ENCODE results near the gene IGFLR1. TPM values are rescaled to one million over a fixed set of nuclear protein-coding genes. Genes with fewer than 3 reads are reported as not detected.
A peak's percentile ranks its signal among the peaks of the same experiment; 100 is the strongest.

The IGFLR1 gene
- total and polyA plus RNA-seq, 9 of the 15 experiments (the other 6 are each of a cell fraction or from before 2014, with no cell fraction given): 1.0 to 14.3 (median 4.6) TPM

DNA sequence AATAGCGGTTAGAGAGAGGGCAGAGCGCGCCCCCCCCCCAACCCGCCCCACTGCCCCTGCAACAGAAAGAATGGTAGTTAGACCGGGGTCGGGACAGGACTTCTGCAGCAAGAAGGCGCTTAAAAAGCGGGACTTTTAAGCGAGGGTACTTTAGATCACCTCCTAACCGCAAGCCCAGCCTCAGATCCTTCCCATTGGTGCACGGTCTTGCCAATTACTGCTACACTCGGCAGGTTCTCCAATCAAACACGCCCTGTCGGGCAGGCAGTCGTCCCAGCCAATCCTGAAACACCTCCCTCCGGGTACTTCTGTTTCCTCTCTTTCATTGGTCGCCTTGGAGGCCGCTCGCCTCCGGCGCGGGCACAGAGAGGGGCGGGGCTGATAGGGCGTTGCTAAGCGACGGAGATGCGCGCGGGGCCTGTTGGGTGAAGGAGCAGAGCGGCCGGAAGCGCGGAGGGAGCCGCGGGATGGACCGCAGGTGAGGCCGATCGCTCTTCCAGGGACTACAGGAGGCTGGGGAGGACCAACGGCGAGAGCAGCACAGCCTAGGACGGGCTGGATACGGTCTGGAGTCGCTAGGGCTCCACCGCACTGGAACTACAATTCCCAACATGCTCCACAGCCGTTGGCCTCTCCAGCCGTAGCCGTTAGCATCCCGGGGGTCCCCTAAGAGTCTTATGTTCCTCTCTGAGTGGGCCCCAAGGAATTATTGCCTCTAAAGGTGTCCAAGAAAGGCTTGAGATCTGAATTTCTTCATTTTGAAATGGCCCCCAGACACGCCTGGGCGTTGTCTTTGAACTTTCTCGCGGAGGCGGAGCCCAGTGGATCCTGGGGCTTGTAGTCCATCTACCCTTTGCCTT is 15.7 kb upstream of the IGFLR1 start, which contains the start of gene PROSER3 (continued):
- TF ChIP-seq, protein P1, sequence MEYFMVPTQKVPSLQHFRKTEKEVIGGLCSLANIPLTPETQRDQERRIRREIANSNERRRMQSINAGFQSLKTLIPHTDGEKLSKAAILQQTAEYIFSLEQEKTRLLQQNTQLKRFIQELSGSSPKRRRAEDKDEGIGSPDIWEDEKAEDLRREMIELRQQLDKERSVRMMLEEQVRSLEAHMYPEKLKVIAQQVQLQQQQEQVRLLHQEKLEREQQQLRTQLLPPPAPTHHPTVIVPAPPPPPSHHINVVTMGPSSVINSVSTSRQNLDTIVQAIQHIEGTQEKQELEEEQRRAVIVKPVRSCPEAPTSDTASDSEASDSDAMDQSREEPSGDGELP (CRISPR knock-in tag; IDR thresholded peaks at IDR 0.05; ENCODE audit: borderline replicate concordance): peak; percentile 56; the same call in 1 of the 2 replicates
- peak; percentile 49 for TF ChIP-seq MYC (IDR thresholded peaks at IDR 0.05; ENCODE audit: low read depth, low read length)
- peak; percentile 46; the same call in 1 of the 2 replicates for TF ChIP-seq MYC (CRISPR knock-in tag; IDR thresholded peaks at IDR 0.05; ENCODE audit: borderline replicate concordance, low read depth)
- TF ChIP-seq, protein P2, sequence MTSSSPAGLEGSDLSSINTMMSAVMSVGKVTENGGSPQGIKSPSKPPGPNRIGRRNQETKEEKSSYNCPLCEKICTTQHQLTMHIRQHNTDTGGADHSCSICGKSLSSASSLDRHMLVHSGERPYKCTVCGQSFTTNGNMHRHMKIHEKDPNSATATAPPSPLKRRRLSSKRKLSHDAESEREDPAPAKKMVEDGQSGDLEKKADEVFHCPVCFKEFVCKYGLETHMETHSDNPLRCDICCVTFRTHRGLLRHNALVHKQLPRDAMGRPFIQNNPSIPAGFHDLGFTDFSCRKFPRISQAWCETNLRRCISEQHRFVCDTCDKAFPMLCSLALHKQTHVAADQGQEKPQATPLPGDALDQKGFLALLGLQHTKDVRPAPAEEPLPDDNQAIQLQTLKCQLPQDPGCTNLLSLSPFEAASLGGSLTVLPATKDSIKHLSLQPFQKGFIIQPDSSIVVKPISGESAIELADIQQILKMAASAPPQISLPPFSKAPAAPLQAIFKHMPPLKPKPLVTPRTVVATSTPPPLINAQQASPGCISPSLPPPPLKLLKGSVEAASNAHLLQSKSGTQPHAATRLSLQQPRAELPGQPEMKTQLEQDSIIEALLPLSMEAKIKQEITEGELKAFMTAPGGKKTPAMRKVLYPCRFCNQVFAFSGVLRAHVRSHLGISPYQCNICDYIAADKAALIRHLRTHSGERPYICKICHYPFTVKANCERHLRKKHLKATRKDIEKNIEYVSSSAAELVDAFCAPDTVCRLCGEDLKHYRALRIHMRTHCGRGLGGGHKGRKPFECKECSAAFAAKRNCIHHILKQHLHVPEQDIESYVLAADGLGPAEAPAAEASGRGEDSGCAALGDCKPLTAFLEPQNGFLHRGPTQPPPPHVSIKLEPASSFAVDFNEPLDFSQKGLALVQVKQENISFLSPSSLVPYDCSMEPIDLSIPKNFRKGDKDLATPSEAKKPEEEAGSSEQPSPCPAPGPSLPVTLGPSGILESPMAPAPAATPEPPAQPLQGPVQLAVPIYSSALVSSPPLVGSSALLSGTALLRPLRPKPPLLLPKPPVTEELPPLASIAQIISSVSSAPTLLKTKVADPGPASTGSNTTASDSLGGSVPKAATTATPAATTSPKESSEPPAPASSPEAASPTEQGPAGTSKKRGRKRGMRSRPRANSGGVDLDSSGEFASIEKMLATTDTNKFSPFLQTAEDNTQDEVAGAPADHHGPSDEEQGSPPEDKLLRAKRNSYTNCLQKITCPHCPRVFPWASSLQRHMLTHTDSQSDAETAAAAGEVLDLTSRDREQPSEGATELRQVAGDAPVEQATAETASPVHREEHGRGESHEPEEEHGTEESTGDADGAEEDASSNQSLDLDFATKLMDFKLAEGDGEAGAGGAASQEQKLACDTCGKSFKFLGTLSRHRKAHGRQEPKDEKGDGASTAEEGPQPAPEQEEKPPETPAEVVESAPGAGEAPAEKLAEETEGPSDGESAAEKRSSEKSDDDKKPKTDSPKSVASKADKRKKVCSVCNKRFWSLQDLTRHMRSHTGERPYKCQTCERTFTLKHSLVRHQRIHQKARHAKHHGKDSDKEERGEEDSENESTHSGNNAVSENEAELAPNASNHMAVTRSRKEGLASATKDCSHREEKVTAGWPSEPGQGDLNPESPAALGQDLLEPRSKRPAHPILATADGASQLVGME (CRISPR knock-in tag; IDR thresholded peaks at IDR 0.05): 0 out of 2 replicates have a peak, but pooled peaks have one; percentile 51
- peak; percentile 99 for TF ChIP-seq RBM25 (IDR thresholded peaks at IDR 0.05; ENCODE audit: low read depth, low read length, severe bottlenecking)
- peak; percentile 33 for TF ChIP-seq PCBP1 (IDR thresholded peaks at IDR 0.05; ENCODE audit: low read depth, low read length, poor library complexity, severe bottlenecking)
- peak; percentile 33; the same call in 1 of the 2 replicates for TF ChIP-seq ZNF12 (CRISPR knock-in tag; IDR thresholded peaks at IDR 0.05)
- peak; percentile 80 for TF ChIP-seq RBFOX2 (IDR thresholded peaks at IDR 0.05; ENCODE audit: low read depth, low read length)
- TF ChIP-seq HDAC1 (IDR thresholded peaks at IDR 0.05): peak in 1 of 2 experiments; percentile 10; a peak in 1 of 4 replicates
- TF ChIP-seq, protein P3, sequence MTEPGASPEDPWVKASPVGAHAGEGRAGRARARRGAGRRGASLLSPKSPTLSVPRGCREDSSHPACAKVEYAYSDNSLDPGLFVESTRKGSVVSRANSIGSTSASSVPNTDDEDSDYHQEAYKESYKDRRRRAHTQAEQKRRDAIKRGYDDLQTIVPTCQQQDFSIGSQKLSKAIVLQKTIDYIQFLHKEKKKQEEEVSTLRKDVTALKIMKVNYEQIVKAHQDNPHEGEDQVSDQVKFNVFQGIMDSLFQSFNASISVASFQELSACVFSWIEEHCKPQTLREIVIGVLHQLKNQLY (CRISPR knock-in tag; conservative IDR thresholded peaks at IDR 0.05): no peak; a peak in 1 of 4 replicates
- TF ChIP-seq, protein P4, sequence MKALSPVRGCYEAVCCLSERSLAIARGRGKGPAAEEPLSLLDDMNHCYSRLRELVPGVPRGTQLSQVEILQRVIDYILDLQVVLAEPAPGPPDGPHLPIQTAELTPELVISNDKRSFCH (CRISPR knock-in tag; IDR thresholded peaks at IDR 0.05): no peak
- TF ChIP-seq, protein P4 (tag; IDR thresholded peaks at IDR 0.05): peak; percentile 44; the same call in 1 of the 2 replicates
- peak; percentile 79; the same call in 1 of the 2 replicates for TF ChIP-seq FOXP1 (CRISPR knock-in tag; IDR thresholded peaks at IDR 0.05)
- TF ChIP-seq EP400 (IDR thresholded peaks at IDR 0.05): peak; percentile 72
- TF ChIP-seq, protein P5, sequence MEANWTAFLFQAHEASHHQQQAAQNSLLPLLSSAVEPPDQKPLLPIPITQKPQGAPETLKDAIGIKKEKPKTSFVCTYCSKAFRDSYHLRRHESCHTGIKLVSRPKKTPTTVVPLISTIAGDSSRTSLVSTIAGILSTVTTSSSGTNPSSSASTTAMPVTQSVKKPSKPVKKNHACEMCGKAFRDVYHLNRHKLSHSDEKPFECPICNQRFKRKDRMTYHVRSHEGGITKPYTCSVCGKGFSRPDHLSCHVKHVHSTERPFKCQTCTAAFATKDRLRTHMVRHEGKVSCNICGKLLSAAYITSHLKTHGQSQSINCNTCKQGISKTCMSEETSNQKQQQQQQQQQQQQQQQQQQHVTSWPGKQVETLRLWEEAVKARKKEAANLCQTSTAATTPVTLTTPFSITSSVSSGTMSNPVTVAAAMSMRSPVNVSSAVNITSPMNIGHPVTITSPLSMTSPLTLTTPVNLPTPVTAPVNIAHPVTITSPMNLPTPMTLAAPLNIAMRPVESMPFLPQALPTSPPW (CRISPR knock-in tag; IDR thresholded peaks at IDR 0.05): peak; percentile 91
- no peak for TF ChIP-seq RBM39 (optimal IDR thresholded peaks at IDR 0.05; ENCODE audit: low read depth, low read length)
- TF ChIP-seq FOXA1 (IDR thresholded peaks at IDR 0.05; ENCODE audit: borderline replicate concordance): no peak
